DOHH2 (cell line): ENCODE data around the gene PHGDH.

Experiments used
- H3F3A ChIP-seq: fragments of 200-600 bp; sonication (generic), shearing (Covaris generic); 2 replicates; pipeline ENCODE4 v1.6.0; 2016; ENCODE audit warnings: antibody characterized with exemption, mild to moderate bottlenecking; ENCODE audit not compliant: control insufficient read depth, insufficient read depth
- H3K27ac ChIP-seq: fragments of 200-600 bp; sonication (generic); 2 replicates; pipeline ENCODE4 v1.5.1; 2014; ENCODE audit warnings: low read depth, mild to moderate bottlenecking, low read length, moderate library complexity
- H3K27me3 ChIP-seq: fragments of 200-600 bp; sonication (generic); 2 replicates; pipeline ENCODE4 v1.6.1; 2014; ENCODE audit warnings: mild to moderate bottlenecking, low read length, mixed read lengths; ENCODE audit not compliant: control insufficient read depth
- H3K36me3 ChIP-seq: fragments of 200-600 bp; sonication (generic); 2 replicates; pipeline ENCODE4 v1.6.1; 2014; ENCODE audit warnings: mild to moderate bottlenecking, low read length, moderate library complexity, mixed read lengths; ENCODE audit not compliant: control insufficient read depth
- H3K4me1 ChIP-seq: fragments of 200-600 bp; sonication (generic); 2 replicates; pipeline ENCODE4 v1.6.1; 2014; ENCODE audit warnings: mild to moderate bottlenecking, low read length, mixed read lengths; ENCODE audit not compliant: control insufficient read depth
- H3K4me2 ChIP-seq: fragments of 200-600 bp; sonication (generic); 2 replicates; pipeline ENCODE4 v1.6.0; 2014; ENCODE audit warnings: mild to moderate bottlenecking, low read length, moderate library complexity
- H3K4me3 ChIP-seq: fragments of 200-600 bp; sonication (generic); 2 replicates; pipeline ENCODE4 v1.5.1; 2014; ENCODE audit warnings: mild to moderate bottlenecking, low read length, mixed read lengths
- H3K79me2 ChIP-seq: fragments of 200-600 bp; sonication (generic); 2 replicates; pipeline ENCODE4 v1.6.1; 2014; ENCODE audit warnings: mild to moderate bottlenecking, low read length, mixed read lengths; ENCODE audit not compliant: control insufficient read depth
- H3K9me2 ChIP-seq: fragments of 200-600 bp; sonication (generic); replicated peaks from 2 replicates; pipeline ENCODE4 v1.6.1; 2014; ENCODE audit warnings: mild to moderate bottlenecking, low read length, mixed read lengths; ENCODE audit not compliant: control insufficient read depth
- H3K9me3 ChIP-seq: fragments of 200-600 bp; sonication (generic); 2 replicates; pipeline ENCODE4 v1.6.1; 2014; ENCODE audit warnings: antibody characterized with exemption, low read length, mixed read lengths; ENCODE audit not compliant: control insufficient read depth, insufficient read depth
- H4K20me1 ChIP-seq: fragments of 200-600 bp; sonication (generic); 2 replicates; pipeline ENCODE4 v1.6.0; 2014; ENCODE audit warnings: low read depth, mild to moderate bottlenecking, antibody characterized with exemption, low read length, moderate library complexity; ENCODE audit not compliant: control insufficient read depth, insufficient read depth
- EZH2phosphoT487 ChIP-seq: fragments of 200-600 bp; sonication (generic); IDR thresholded peaks from 2 replicates; pipeline ENCODE4 v1.6.1; 2017; ENCODE audit warnings: borderline replicate concordance, mild to moderate bottlenecking, antibody characterized with exemption, low read length, moderate library complexity, mixed read lengths
- TF ChIP-seq, protein P1 (sequence below): fragments of 200-600 bp; sonication (generic); IDR thresholded peaks from one replicate; pipeline ENCODE4 v1.5.1; 2014; ENCODE audit warnings: antibody characterized with exemption, mild to moderate bottlenecking, low read depth, low read length; ENCODE audit not compliant: poor library complexity, severe bottlenecking

Gene PHGDH

GRCh38 chr1:119711804-119712341, at the start of gene PHGDH:
Gene PHGDH (plus strand): TSS chr1:119711934. CDS start chr1:119712023, 89 bp downstream.
- Histone ChIP-seq H4K20me1 (peaks cover 10% of the 10 kb centered on the region), H3K27ac (peak within 1 kb of the TSS; percentile 65), H3K9me3 (no peaks in the 10 kb centered on the region), H3F3A (no peaks in the 10 kb centered on the region), H3K4me1 (peaks cover 36% of the 10 kb centered on the region), H3K4me2 (peak within 1 kb of the TSS; percentile 91), H3K4me3 (peak within 1 kb of the TSS; percentile 83), H3K36me3 (peaks cover 42% of the 10 kb centered on the region), H3K79me2 (peaks cover 51% of the 10 kb centered on the region), H3K27me3 (peaks cover 3% of the 10 kb centered on the region; the same call in 1 of the 2 replicates), H3K9me2 (no peaks in the 10 kb centered on the region)
- no peak for TF ChIP-seq EZH2phosphoT487
- TF ChIP-seq, protein P1, sequence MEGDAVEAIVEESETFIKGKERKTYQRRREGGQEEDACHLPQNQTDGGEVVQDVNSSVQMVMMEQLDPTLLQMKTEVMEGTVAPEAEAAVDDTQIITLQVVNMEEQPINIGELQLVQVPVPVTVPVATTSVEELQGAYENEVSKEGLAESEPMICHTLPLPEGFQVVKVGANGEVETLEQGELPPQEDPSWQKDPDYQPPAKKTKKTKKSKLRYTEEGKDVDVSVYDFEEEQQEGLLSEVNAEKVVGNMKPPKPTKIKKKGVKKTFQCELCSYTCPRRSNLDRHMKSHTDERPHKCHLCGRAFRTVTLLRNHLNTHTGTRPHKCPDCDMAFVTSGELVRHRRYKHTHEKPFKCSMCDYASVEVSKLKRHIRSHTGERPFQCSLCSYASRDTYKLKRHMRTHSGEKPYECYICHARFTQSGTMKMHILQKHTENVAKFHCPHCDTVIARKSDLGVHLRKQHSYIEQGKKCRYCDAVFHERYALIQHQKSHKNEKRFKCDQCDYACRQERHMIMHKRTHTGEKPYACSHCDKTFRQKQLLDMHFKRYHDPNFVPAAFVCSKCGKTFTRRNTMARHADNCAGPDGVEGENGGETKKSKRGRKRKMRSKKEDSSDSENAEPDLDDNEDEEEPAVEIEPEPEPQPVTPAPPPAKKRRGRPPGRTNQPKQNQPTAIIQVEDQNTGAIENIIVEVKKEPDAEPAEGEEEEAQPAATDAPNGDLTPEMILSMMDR: peak; percentile 10

GRCh38 chr1:119662034-119662437, 49.7 kb upstream of the PHGDH start:
- no peaks in the 10 kb centered on the region for H3K36me3 ChIP-seq
- H3K9me3 ChIP-seq: no peaks in the 10 kb centered on the region
- no peak overlapping the region for H3K4me3 ChIP-seq
- TF ChIP-seq, protein P1: no peak
- TF ChIP-seq EZH2phosphoT487: no peak
- H3K27me3 ChIP-seq: 0 out of 2 replicates have a peak, but pooled peaks cover 3% of the 10 kb centered on the region
- H3K4me1 ChIP-seq: no peaks in the 10 kb centered on the region
- H3K79me2 ChIP-seq: no peaks in the 10 kb centered on the region
- no peaks in the 10 kb centered on the region for H3K9me2 ChIP-seq
- no peaks in the 10 kb centered on the region for H4K20me1 ChIP-seq
- H3F3A ChIP-seq: no peaks in the 10 kb centered on the region
- H3K4me2 ChIP-seq: no peak overlapping the region
- H3K27ac ChIP-seq: no peak overlapping the region

DNA sequence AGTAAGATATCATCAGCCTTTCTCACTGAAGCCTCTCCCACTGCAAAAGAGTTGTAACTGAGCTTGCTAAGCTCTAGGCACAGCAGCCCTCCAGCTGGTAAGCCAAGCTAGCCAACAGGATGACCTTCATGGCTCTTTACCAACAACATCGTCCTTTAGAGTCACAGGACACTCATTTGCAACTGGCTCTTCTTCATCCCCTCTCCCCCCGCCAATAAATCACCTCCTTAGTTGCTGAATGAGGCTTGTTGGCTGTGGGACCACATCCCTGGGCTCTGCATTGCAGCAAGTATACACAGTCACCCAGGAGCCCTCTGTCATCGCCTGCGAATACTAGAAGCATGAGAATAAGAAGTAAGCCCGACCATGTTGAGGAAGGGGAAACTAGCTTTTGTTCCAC, 47.7 kb upstream of the PHGDH start:
- no peaks in the 10 kb centered on the region for H3K4me1 ChIP-seq
- 0 out of 2 replicates have a peak, but pooled peaks cover 3% of the 10 kb centered on the region for H3K27me3 ChIP-seq
- no peaks in the 10 kb centered on the region for H3K79me2 ChIP-seq
- H3K4me2 ChIP-seq: no peak overlapping the region
- no peaks in the 10 kb centered on the region for H4K20me1 ChIP-seq
- no peaks in the 10 kb centered on the region for H3K9me3 ChIP-seq
- H3K27ac ChIP-seq: no peak overlapping the region
- TF ChIP-seq, protein P1: no peak
- no peak for TF ChIP-seq EZH2phosphoT487
- no peaks in the 10 kb centered on the region for H3K9me2 ChIP-seq
- H3K4me3 ChIP-seq: no peak overlapping the region
- H3K36me3 ChIP-seq: no peaks in the 10 kb centered on the region
- no peaks in the 10 kb centered on the region for H3F3A ChIP-seq
